ENCODE results near the gene SCN1B. TPM values are rescaled to one million over a fixed set of nuclear protein-coding genes. Genes with fewer than 3 reads are reported as not detected.

Gene SCN1B
- total and polyA plus RNA-seq, 2 of the 13 experiments (the other 11 are each of a cell fraction or from before 2014, with no cell fraction given): 2.7 to 20.1 TPM

DNA sequence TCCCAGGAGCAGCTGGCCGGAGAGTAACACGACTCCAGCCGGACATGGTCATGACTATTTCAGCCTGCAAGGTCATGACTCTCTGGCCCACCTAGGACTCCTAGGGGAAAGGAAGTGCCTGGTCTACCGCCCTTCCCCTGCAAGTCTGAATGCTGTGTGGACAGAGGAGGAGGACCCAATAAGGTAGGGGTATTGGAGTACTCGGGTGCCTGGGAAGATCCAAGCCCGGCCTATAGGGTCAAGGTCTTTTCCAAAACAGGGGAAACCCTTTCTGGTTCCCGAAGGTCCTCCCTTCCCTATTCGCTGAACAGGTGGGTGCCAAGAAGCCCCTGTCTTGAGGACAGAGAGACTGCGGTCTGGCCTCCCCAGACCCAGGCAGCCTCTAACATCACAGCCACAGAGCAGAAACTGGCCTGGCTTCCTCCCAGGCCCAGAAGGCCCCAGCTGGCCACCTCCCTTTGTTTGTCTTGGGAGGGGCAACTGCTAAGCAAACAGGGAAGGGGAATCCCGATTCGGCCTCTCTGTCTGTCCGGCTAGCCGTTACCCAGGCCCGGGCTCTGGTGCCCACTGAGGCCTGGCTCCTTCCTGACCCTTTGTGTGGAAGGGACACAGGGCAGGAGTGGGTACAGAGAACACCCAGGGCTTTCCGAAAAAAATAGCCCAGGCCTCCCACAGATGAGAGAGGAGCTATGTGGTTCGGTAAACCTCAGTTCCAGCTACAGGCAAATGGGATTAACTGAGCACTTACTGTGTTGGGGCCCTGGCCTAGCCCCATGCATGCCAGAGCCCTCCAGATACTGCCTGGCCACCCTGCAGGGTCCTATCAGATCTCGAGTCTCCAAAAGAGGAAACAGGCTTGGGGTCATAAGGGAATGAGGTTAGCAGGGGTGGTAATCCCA, 35.4 kb upstream of the SCN1B start (continued):
- TF ChIP-seq, protein P1, sequence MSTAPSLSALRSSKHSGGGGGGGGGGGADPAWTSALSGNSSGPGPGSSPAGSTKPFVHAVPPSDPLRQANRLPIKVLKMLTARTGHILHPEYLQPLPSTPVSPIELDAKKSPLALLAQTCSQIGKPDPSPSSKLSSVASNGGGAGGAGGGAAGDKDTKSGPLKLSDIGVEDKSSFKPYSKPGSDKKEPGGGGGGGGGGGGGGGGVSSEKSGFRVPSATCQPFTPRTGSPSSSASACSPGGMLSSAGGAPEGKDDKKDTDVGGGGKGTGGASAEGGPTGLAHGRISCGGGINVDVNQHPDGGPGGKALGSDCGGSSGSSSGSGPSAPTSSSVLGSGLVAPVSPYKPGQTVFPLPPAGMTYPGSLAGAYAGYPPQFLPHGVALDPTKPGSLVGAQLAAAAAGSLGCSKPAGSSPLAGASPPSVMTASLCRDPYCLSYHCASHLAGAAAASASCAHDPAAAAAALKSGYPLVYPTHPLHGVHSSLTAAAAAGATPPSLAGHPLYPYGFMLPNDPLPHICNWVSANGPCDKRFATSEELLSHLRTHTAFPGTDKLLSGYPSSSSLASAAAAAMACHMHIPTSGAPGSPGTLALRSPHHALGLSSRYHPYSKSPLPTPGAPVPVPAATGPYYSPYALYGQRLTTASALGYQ (CRISPR knock-in tag; IDR thresholded peaks at IDR 0.05): peak; percentile 85; the same call in 1 of the 2 replicates
- peak; percentile 56; the same call in 1 of the 2 replicates for TF ChIP-seq ZNF768 (CRISPR knock-in tag; IDR thresholded peaks at IDR 0.05)
- peak; percentile 100 for TF ChIP-seq SP5 (CRISPR knock-in tag; IDR thresholded peaks at IDR 0.05; ENCODE audit: borderline replicate concordance, low read depth)
- TF ChIP-seq, protein P2, sequence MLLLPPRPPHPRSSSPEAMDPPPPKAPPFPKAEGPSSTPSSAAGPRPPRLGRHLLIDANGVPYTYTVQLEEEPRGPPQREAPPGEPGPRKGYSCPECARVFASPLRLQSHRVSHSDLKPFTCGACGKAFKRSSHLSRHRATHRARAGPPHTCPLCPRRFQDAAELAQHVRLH (CRISPR knock-in tag; IDR thresholded peaks at IDR 0.05; ENCODE audit: borderline replicate concordance, low read depth): peak; percentile 62; the same call in 1 of the 2 replicates
- TF ChIP-seq, protein P3, sequence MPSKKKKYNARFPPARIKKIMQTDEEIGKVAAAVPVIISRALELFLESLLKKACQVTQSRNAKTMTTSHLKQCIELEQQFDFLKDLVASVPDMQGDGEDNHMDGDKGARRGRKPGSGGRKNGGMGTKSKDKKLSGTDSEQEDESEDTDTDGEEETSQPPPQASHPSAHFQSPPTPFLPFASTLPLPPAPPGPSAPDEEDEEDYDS (CRISPR knock-in tag; IDR thresholded peaks at IDR 0.05): peak; percentile 84
- 0 out of 2 replicates have a peak, but pooled peaks have one; percentile 10 for TF ChIP-seq ZNF446 (CRISPR knock-in tag; IDR thresholded peaks at IDR 0.05)
- TF ChIP-seq SP1 (IDR thresholded peaks at IDR 0.05): no peak
- TF ChIP-seq SP1 (CRISPR knock-in tag; IDR thresholded peaks at IDR 0.05): peak; percentile 60; the same call in 1 of the 2 replicates
- peak; percentile 70; the same call in 1 of the 2 replicates for TF ChIP-seq TAF1 (CRISPR knock-in tag; IDR thresholded peaks at IDR 0.05)
- TF ChIP-seq REXO4 (CRISPR knock-in tag; IDR thresholded peaks at IDR 0.05; ENCODE audit: borderline replicate concordance): no peak
- TF ChIP-seq, protein P4, sequence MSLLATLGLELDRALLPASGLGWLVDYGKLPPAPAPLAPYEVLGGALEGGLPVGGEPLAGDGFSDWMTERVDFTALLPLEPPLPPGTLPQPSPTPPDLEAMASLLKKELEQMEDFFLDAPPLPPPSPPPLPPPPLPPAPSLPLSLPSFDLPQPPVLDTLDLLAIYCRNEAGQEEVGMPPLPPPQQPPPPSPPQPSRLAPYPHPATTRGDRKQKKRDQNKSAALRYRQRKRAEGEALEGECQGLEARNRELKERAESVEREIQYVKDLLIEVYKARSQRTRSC (CRISPR knock-in tag; IDR thresholded peaks at IDR 0.05; ENCODE audit: low read depth): no peak
- TF ChIP-seq BRCA1 (CRISPR knock-in tag; IDR thresholded peaks at IDR 0.05): no peak; the same call in 1 of the 2 replicates
- TF ChIP-seq GATAD2A (CRISPR knock-in tag; IDR thresholded peaks at IDR 0.05): peak; percentile 81; the same call in 1 of the 2 replicates
- TF ChIP-seq KDM5B (CRISPR knock-in tag; IDR thresholded peaks at IDR 0.05; ENCODE audit: borderline replicate concordance): peak; percentile 66; the same call in 1 of the 2 replicates
- 0 out of 2 replicates have a peak, but pooled peaks have one; percentile 29 for TF ChIP-seq ZKSCAN1 (IDR thresholded peaks at IDR 0.05; ENCODE audit: low read length)
- TF ChIP-seq, protein P5, sequence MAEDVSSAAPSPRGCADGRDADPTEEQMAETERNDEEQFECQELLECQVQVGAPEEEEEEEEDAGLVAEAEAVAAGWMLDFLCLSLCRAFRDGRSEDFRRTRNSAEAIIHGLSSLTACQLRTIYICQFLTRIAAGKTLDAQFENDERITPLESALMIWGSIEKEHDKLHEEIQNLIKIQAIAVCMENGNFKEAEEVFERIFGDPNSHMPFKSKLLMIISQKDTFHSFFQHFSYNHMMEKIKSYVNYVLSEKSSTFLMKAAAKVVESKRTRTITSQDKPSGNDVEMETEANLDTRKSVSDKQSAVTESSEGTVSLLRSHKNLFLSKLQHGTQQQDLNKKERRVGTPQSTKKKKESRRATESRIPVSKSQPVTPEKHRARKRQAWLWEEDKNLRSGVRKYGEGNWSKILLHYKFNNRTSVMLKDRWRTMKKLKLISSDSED (CRISPR knock-in tag; IDR thresholded peaks at IDR 0.05): no peak
- peak; percentile 69 for TF ChIP-seq THAP11 (CRISPR knock-in tag; IDR thresholded peaks at IDR 0.05)
- no peak for TF ChIP-seq MED13 (CRISPR knock-in tag; IDR thresholded peaks at IDR 0.05)
- TF ChIP-seq KLF9 (CRISPR knock-in tag; IDR thresholded peaks at IDR 0.05; ENCODE audit: low read depth): 0 out of 2 replicates have a peak, but pooled peaks have one; percentile 18
- no peak for TF ChIP-seq KLF6 (CRISPR knock-in tag; IDR thresholded peaks at IDR 0.05)
- TF ChIP-seq MXI1 (IDR thresholded peaks at IDR 0.05; ENCODE audit: borderline replicate concordance, low read depth, low read length): peak; percentile 33; the same call in 1 of the 3 replicates
- TF ChIP-seq ZSCAN12 (CRISPR knock-in tag; IDR thresholded peaks at IDR 0.05): no peak
- peak; percentile 99 for TF ChIP-seq RELA (CRISPR knock-in tag; IDR thresholded peaks at IDR 0.05)
- no peak for TF ChIP-seq NCOA1 (CRISPR knock-in tag; IDR thresholded peaks at IDR 0.05)
